ENCODE measurements around the gene NCK1.

DNA sequence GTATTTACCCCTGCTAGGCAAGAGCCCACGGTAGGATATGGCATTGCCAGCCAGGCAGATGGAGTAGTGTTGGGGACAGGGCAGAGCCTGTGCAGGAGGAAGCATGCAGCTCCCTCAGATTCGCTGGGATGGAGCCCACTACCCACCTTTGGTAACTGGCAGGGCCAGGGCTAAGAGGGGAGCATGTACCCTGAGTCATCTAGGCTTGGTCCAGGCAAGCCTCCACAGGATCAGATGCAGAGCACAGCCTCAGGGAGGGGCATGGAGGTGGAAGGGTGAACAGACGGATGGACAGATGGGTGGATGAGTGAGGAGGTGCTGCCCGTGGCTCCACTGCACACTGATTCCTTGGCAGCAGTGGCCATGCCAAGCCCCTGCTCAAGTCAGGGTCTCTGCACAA is 128.8 kb downstream of the NCK1 start:
- TF ChIP-seq, protein P1, sequence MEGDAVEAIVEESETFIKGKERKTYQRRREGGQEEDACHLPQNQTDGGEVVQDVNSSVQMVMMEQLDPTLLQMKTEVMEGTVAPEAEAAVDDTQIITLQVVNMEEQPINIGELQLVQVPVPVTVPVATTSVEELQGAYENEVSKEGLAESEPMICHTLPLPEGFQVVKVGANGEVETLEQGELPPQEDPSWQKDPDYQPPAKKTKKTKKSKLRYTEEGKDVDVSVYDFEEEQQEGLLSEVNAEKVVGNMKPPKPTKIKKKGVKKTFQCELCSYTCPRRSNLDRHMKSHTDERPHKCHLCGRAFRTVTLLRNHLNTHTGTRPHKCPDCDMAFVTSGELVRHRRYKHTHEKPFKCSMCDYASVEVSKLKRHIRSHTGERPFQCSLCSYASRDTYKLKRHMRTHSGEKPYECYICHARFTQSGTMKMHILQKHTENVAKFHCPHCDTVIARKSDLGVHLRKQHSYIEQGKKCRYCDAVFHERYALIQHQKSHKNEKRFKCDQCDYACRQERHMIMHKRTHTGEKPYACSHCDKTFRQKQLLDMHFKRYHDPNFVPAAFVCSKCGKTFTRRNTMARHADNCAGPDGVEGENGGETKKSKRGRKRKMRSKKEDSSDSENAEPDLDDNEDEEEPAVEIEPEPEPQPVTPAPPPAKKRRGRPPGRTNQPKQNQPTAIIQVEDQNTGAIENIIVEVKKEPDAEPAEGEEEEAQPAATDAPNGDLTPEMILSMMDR (conservative IDR thresholded peaks at IDR 0.05; ENCODE audit: low read depth in 2 of 2), result no peak
- TF ChIP-seq, protein P2, sequence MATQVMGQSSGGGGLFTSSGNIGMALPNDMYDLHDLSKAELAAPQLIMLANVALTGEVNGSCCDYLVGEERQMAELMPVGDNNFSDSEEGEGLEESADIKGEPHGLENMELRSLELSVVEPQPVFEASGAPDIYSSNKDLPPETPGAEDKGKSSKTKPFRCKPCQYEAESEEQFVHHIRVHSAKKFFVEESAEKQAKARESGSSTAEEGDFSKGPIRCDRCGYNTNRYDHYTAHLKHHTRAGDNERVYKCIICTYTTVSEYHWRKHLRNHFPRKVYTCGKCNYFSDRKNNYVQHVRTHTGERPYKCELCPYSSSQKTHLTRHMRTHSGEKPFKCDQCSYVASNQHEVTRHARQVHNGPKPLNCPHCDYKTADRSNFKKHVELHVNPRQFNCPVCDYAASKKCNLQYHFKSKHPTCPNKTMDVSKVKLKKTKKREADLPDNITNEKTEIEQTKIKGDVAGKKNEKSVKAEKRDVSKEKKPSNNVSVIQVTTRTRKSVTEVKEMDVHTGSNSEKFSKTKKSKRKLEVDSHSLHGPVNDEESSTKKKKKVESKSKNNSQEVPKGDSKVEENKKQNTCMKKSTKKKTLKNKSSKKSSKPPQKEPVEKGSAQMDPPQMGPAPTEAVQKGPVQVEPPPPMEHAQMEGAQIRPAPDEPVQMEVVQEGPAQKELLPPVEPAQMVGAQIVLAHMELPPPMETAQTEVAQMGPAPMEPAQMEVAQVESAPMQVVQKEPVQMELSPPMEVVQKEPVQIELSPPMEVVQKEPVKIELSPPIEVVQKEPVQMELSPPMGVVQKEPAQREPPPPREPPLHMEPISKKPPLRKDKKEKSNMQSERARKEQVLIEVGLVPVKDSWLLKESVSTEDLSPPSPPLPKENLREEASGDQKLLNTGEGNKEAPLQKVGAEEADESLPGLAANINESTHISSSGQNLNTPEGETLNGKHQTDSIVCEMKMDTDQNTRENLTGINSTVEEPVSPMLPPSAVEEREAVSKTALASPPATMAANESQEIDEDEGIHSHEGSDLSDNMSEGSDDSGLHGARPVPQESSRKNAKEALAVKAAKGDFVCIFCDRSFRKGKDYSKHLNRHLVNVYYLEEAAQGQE (IDR thresholded peaks at IDR 0.05; ENCODE audit: unreplicated experiment), result no peak
- no peak for TF ChIP-seq EZH2 (IDR thresholded peaks at IDR 0.05; ENCODE audit: low read depth, unreplicated experiment)
- no peak for TF ChIP-seq CREB1 (CRISPR knock-in tag; IDR thresholded peaks at IDR 0.05; ENCODE audit: low read depth)
- no peak for TF ChIP-seq EZH2phosphoT487 (IDR thresholded peaks at IDR 0.05; ENCODE audit: unreplicated experiment)
